IPS DF 19.7 (cell line): Measurements from ENCODE around the gene MAP3K4.
"Not testable (repeated sequence)": the region's sequence is repeated elsewhere in the genome, so short reads cannot be mapped to it uniquely, and the experiment has no call there.

Experiments used
- DNase-seq: peaks from one replicate; pipeline ENCODE4 v3.0.0-alpha.2; 2013; ENCODE audit warnings: low read depth, low spot score

MAP3K4 gene

DNA sequence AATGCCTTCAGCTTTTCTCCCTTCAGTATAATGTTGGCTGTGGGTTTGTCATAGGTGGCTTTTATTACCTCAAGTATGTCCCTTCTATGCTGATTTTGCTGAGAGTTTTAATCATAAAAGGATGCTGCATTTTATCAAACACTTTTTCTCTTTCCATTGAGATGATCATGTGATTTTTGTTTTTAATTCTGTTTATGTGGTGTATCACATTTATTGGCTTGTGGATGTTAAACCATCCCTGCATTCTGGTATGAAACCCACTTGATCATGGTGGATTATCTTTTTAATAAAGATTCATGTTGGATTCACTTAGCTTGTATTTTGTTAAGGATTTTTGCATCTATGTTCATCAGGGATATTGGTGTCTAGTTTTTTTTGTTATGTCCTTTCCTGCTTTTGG, 131.8 kb downstream of the MAP3K4 start:
- not testable (repeated sequence) for DNase-seq

DNA sequence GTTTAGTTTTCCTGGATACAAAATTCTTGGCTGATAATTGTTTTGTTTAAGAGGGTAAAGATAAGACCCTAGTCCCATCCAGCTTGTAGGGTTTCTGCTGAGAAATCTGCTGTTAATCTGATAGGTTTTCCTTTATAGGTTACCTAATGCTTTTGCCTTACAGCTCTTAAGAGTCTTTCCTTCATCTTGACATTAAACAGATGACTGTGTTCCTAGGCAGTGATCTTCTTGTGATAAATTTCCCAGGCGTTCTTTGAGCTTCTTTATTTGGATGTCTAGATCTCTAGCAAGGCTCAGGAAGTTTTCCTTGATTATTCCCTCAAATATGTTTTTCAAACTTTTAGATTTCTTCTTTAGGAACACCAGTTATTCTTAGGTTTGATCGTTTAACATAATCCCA, 134.0 kb downstream of the MAP3K4 start:
- DNase-seq = no peak

DNA sequence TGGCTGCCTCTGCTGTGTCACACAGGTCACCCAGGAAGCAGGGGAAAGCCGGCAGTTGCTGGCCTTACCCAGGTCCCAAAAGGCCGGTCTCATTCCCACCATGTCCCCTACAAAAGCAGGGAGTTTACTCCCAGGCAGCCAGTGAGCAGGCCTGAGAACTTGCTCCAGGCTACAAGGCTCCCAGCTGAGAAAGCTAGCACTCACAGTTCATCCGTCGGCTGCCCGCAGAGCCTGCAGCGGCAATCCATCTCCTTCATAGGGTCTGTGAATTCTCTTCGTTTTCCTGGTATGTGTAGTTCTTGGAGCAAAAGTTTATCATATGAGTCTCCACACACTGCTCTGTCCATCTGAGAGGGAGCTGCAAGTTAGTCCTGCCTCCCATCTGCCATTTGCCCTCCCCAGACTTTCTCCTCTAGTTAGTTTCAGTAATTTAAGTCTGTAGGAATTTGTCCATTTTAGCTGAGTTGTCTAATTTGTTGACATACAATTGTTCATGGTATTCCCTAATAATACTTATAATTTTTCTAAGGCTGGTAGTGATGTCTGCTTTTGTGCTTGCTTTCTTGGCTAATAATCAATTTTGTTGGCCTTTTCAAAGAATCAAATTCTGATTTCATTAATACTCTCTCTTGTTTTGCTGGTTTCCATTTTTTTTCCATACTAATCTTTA, 135.6 kb downstream of the MAP3K4 start:
- DNase-seq = no peak

DNA sequence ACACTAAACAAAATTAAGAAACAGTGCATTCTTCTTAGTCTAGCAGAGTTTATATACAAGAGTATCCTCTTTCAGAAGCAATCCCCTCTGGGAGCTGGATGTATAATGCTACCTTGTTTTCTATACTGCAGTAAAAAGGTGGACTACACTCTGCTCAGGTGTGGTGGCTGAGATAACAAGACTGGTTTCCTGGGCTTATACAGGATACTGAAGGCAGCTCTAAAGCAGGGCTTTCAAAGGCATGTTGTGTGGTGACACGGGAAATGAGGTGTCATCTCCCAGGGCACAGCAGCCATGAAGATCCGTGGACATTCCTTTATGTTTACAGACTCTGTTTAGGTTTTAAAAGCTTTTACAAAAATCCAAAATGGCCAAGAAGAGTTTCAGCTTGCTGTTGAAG, 136.7 kb downstream of the MAP3K4 start:
- DNase-seq = no peak

DNA sequence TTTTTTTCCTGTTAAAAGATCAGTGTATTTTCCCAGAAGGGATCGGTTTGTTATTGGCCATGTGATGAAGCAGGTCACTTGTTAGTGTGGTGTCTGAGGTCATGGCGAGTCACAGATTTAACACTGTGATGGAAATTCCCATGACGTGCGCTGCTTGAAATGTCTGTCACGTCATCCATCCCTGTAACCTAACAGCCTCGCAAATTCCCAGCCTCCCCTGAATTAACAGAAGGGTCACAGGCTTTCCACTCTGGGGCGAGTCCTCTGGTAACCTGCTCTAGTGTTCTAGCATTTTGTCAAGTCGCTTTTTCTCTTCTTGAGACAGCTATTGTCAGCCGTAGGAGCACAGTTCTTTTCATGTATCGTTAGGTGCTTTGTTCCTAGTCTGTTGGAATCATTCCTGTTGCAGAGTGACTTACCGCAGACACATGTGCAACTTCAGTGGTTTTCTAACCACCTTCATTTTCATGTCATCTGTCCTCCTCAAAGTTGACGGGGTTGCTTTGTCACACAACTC, 137.2 kb downstream of the MAP3K4 start:
- DNase-seq = no peak

DNA sequence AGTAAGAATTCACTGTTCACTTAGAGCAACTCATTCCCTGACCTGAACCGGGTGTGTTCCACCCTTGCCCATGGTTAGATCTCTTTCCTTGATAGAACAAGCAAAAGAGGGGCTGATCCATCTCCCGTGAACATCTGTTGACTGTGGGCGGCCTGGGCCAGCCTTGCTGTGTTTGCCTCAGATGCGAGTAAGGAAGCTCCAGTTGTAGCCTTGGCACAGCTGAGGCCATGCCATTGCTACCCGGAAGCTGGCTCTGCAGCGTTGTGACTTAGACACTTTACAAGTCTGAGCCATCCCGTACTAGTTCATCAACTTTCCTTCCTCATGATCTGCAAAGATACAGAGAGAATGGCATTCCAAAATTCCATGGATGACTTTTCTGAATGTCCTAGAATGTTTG, 139.0 kb downstream of the MAP3K4 start:
- no peak for DNase-seq

DNA sequence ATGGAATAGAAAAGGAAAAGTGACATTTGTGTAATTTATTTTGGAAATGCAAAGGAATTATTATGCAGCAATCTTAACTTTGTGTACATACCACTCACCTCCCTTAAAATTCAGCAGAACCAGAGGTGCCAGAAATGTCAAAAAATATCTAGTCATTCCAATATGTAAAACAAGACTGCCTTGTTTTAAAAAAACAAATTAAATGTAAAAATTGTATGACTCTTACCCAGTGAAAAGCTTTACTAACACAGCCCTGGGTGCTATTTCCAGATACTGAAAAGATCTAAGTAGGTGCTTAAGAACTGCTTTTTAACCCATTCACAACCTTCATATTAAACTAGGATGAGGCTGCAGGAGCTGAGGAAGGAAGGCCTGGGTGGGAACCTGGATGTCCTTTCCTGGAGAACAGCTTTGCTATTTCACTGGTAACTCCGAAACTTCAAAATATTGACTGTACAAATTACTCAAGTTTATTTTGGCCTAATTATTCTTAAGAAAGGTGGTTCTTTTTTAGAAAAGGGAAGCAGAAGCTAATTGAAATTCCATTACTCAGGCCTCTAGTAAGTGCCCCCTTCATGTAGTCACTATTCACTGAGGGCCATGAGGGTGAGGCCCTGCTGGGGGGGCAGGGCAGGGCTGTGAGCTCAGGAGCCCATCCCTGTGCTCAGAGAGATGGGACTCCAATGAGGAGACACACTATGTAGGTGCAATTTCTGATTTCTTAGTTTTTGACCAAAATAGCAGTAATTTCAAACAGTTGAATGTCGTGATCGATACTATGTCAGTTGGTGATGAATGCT, 139.6 kb downstream of the MAP3K4 start:
- no peak for DNase-seq

DNA sequence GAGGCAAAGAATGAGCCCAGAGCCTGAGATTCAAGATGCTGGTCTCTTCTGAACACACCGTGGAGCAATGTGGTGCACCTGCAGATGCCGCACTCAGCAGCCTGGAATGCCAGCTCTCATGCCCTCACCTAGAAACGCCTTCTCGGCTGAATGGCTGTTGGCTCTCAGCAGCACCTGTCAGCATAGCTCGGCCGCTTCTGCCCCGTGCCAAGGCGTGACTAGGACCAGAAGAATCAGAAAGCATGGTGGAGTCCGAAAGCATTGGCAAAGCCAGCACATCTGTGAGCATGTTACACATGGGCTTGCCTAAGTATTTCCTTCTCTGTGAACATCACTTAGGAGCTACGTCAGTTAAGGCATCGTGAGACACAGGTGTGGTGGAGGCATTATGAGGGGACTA, 140.8 kb downstream of the MAP3K4 start:
- DNase-seq = no peak

DNA sequence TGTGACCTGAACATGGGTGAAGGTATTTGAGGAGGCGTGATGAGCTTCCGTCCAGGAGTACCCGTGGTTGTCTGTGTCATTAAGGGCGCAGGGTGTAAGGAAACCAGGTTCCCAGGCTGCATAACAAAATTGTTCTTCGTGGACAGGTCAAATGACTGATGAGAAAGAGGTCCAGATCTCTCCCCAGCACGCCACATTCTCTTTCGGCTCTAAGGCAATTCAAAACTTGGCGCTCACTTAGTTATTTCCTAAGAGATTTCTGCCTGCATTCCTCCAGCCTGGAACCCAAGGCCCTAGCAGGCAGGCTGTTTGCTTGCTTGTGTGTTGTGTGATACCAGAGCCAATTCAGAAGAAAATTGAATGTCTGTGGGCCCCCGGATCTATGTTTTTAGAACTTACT, 142.4 kb downstream of the MAP3K4 start:
- no peak for DNase-seq

DNA sequence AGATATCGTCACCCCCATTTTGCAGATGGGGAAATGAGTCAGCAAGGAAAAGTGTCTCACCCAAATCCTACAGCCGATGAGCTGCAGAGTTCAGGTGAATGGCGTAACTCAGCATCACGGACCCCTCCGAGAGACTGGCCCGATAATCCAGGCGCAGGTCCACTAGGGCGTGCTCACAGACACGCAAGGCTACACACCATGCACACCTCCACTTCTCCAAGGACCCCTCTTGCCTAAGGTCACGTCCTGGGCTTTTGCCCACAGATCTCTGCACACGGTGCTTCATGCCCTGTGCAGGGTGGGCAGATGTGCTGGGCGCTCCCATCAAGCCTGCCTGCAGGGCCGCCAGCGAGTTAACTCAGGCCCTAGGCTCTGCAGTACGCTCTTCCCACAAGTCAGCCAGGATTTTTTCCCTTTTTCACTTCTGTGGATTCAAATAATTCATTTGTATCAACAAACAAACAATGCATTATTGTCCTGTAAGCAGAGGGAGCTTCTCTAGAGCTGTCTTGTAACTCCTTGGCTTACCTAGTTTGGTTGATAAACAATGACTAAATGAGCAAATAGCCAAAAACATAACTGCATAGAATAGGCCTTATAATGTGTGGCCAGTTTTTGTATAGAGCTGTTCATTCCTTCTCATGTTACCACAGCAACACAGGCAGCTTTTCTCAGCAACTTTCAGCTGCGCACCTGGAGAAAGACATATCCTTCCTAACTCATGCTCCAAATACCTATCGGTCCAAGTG, 143.2 kb downstream of the MAP3K4 start:
- DNase-seq = no peak

DNA sequence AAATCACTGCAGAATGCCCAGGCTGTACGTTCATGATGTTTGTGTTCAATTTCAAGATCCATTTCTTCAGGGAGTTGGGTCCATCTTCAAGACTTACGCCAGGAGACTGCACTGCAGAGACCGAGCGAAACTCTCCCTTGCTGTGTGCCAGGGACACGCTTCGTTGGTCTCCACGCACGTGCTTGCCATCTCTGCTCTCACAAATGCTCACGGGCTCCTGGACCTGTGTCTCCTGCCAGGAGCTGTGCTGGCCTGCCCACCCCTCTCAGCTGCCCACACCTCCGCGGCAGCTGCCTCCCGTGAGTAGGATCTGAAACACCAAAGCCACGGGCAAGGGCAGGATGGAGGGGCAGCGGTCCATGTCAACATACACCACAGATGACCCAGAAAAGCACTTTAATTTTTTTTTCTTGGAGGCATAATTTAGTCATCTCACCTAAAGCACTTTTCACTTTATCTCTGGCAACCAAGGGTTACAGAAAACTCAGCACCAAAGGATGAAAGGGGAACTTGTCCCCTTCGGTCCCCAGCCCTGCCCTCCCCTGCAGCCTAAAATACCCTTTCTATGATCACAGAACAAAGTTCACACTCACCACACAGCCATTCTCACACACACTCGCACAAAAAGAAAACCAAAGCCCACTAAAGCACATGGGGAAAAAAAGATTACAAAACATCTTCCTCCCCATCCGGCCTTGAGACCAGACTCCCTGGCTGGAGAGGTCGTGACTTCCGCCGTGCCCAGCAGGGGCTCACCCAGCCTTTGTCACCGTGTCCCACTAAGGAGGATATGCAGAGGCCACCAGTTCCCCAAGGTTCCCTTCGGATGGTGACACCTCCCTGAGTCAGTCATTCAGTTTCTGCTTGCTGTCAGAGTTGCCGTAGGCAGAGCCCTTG, 144.4 kb downstream of the MAP3K4 start:
- no peak for DNase-seq

DNA sequence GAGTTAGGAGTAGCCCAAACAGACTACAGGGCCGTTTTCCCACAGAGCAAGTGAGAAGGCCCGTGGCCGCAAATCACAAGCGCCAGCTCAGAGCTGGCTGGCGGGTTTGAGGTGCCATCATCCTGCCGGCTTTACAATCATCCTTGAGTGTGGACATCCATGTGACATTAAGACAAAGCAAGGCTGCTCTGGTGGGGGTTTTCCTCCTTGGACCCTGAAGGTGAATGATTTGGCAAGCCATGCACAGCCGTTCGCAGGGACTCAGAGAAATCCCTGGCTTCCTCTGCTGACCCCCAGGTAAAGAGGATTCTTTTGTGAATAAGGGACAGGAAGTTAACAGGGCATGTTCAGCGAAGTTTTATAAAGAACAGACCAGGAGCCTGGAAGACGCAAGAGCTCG, 145.1 kb downstream of the MAP3K4 start:
- DNase-seq = no peak

DNA sequence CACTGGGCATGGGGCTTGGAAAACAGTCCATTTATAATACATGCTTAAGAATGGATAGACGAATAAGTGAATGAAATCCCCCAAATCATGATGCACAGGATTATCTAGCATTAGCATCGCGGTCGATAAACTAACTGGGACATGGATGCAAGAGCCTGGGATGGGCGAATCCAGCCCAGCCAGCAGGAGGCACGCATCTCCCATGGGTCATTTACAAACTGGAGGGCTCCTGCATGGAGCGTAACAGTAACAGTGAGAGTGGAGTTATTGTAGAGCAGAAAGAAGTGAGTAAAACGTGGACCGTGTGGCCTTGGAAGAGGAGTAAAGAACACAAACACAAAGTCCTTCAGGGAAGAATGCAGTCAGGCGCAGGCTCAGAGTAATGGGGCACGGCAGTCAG, 145.8 kb downstream of the MAP3K4 start:
- DNase-seq = no peak

DNA sequence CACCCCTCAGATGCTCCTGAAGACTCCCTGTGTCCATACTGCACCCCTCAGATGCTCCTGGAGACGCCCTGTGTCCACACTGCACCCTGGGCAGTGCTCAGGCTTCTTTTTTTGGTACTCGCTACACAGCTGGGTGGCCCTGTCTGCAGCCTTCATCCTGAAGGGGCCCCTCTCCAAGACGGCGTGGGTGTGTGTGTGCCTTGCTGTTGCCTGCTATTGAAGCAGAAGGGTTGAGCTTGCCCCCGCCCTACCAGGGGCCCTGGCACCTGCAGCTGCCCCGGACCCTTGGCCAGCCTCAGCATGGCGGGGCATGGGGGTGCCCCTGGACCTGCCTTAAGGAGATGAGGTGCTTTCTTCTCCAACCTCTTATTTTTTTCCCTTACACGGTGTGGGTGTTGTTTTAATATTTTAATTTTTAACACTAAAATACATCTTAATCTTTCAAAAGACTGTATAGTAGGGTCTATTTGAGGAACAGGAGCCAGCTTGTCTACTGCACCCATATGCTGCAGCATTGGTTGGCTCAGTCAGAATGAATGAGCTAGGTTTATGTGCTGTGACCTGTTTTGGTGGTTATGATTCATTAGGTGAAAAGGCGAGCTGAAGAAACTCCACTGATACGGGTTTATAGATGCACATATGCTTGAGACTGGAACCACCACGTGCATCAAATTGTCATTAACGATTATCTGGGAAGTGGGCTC, 146.4 kb downstream of the MAP3K4 start:
- no peak for DNase-seq

DNA sequence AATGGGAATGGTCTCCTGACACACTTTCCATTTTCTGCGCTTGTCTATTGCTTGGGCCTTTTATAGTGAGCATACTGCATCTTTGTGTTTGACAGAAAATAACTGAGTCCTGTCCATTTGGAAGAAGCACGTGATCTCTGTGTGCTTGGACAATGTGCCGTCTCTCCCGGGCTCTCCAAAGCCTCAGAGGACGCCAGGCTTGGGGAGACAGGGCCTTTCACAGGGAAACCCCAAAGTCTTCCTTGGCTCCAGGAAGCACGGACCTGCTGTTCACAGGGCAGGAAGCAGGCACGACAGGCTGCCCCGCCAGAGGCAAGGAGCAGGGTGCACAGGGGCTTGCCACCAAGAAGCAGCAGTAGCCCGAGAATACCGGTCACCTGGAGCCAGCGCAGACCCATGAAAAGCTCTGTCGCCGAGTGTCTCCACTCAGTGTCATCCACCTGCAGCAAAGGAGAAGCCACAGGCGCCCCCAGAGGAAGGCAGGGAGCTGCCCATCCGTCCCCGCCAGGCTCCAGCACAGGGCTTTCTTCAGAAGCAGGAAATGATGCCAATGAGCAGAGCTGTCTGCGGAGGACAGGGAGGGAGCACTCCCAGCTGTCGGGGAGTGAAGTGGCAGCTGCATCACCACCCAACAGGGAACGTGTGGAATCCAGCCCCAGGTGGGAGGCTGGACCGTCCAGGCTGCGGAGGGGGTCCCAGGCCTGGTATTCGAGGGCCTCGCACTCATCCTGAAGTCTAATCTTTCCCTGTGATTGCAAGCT, 147.2 kb downstream of the MAP3K4 start:
- DNase-seq = no peak

DNA sequence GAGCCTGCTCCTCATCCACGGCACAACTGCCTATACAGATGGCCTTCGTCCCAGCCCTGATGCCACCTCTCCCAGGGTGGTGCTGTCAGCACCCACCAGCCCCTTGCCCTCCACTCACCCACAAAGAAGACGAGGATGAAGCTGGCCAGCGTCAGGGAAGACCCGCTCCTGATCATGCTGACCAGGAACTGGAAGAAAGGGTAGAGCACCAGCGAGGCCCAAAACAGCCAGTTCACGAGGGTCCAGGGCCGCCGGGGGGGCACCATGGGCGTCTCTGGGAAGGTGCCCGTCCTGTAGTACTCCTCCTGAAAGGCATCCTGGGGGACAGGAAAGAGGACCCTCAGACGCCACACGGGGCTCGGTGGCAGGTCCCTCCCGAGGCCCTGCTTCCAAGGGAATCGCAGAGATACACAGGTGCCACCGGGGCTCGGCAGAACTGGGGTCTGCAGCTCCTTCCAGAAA, 147.8 kb downstream of the MAP3K4 start:
- DNase-seq = no peak

DNA sequence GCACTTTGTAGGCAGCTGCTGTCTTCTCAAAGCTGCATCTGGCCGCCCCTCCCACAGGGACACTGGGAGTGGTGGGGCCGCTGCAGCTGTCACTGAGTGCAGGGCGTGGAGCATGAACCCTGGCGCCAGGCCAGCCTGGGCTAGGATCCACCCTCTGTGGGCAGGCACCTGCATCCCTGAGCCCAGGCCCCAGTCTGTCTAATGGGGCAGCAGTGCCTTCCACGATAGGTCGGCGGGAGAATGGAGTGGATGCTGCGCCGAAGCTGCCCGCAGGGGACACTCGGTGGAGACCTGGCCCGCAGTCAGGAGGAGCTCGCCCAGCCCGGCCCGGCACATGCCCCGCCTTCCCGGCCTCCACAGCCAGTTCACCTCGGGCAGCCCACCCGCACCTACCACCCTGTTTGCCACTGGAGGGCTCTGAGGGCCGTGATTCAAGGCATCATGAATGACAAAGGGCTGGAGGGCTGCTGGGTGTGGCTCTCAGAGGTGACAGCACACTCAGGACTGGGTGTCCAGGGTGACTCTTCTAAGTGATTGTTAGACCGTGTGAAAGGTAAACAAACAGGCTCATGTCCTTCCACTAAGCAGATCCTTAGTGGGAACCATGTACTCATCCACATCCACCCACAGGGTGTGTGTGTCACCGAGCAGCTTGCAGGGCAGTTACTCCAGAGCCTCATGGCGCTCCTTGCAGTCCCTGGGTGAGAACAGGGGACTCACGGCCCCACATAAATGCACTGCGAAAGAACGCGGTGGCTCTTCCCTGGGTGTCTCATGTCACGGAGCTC, 148.4 kb downstream of the MAP3K4 start:
- no peak for DNase-seq

DNA sequence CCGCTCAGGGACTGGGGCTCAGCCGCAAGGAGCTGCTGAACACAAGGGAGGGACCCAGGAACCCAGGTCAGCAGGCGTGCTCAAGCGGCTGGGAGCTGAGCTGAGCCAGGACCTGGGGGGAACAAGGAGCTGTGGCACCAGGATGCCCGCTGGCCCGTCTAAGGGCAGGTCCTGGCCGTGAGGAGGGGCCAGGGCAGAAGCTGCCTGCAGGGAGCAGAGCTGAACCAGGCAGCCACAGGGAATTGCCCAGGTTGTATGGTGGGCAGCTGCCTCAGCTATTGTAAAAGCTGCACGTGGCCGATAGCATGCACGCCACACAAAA, 148.9 kb downstream of the MAP3K4 start:
- no peak for DNase-seq

DNA sequence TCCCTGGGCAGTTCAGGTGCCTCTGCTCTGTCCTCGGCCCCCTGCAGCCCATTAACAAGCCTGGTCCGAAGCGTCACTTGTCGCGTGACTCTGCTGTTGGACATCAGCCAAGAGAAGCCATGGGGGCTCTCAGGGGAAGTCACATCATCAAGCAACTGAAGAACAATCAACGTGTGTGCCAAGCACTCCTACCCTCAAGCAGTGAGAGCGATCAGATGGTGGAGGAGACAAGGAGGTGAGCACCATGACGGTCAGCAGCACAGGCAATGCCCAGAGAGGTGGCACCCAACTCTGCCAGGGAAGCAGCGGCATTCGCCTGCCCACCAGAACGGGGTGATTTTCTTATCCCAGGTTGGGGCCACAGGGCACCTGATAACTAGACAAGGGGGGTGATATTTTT, 149.6 kb downstream of the MAP3K4 start:
- no peak for DNase-seq
